Measurements from ENCODE around the gene GABRD. TPM values are rescaled to one million over a fixed set of nuclear protein-coding genes. Genes with fewer than 3 reads are reported as not detected.

The GABRD gene
- total and polyA plus RNA-seq, 2 of the 13 experiments (the other 11 are each of a cell fraction or from before 2014, with no cell fraction given) = not detected

DNA sequence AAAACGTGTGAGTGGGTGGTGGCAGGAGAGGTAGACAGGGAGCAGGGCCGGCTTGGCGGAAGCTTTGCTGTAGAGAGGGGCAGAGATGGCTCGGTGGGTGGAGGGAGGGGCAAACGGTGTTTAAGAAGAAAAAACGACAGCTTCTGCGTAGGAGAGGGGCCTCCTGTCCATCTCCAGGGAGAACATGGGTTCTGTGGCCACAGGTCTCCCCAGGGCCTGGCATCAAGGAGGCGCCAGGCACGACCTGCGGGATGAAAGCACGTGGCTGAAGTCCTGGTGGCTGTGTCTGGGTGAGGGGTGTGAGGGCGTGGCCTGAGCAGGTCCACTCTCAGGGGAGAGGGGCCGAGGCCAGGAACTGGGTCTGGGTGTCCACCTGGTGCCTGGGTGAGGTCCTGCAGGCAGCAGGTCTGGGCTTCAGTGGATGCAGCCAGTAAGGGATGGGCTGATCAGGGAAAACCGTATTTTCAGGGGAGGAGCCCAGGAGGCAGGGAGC is 30.1 kb downstream of the GABRD start (continued):
- TF ChIP-seq ZNF770 (CRISPR knock-in tag; IDR thresholded peaks at IDR 0.05) (no peak), SUZ12 (IDR thresholded peaks at IDR 0.05; ENCODE audit: low read depth, low read length) (no peak), MEIS2 (CRISPR knock-in tag; IDR thresholded peaks at IDR 0.05) (no peak), SMAD1 (CRISPR knock-in tag; IDR thresholded peaks at IDR 0.05; ENCODE audit: borderline replicate concordance, low read depth) (no peak), ZNF382 (CRISPR knock-in tag; IDR thresholded peaks at IDR 0.05; ENCODE audit: borderline replicate concordance) (no peak), ZNF782 (CRISPR knock-in tag; IDR thresholded peaks at IDR 0.05; ENCODE audit: borderline replicate concordance) (no peak), PRDM10 (CRISPR knock-in tag; IDR thresholded peaks at IDR 0.05; ENCODE audit: low read depth) (peak; percentile 96), RELA (CRISPR knock-in tag; IDR thresholded peaks at IDR 0.05) (no peak), PPARG (CRISPR knock-in tag; conservative IDR thresholded peaks at IDR 0.05) (peak; percentile 65; the same call in 1 of the 2 replicates), POGZ (CRISPR knock-in tag; IDR thresholded peaks at IDR 0.05) (no peak), ZNF10 (CRISPR knock-in tag; IDR thresholded peaks at IDR 0.05; ENCODE audit: borderline replicate concordance, low read depth) (no peak), ZNF260 (CRISPR knock-in tag; IDR thresholded peaks at IDR 0.05; ENCODE audit: borderline replicate concordance, low read depth) (no peak), MXI1 (IDR thresholded peaks at IDR 0.05; ENCODE audit: borderline replicate concordance, low read depth, low read length) (peak; percentile 93; the same call in 1 of the 3 replicates), LRRFIP1 (CRISPR knock-in tag; conservative IDR thresholded peaks at IDR 0.05) (no peak), THRA (CRISPR knock-in tag; IDR thresholded peaks at IDR 0.05; ENCODE audit: borderline replicate concordance) (no peak)
- TF ChIP-seq, protein P1, sequence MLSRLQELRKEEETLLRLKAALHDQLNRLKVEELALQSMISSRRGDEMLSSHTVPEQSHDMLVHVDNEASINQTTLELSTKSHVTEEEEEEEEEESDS (CRISPR knock-in tag; IDR thresholded peaks at IDR 0.05; ENCODE audit: borderline replicate concordance) = no peak
- TF ChIP-seq, protein P2, sequence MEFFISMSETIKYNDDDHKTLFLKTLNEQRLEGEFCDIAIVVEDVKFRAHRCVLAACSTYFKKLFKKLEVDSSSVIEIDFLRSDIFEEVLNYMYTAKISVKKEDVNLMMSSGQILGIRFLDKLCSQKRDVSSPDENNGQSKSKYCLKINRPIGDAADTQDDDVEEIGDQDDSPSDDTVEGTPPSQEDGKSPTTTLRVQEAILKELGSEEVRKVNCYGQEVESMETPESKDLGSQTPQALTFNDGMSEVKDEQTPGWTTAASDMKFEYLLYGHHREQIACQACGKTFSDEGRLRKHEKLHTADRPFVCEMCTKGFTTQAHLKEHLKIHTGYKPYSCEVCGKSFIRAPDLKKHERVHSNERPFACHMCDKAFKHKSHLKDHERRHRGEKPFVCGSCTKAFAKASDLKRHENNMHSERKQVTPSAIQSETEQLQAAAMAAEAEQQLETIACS (CRISPR knock-in tag; IDR thresholded peaks at IDR 0.05) = no peak

All from HepG2 (cell line).